DND-41 (cell line): ENCODE results near the gene NEU2.

Source experiments
- ATAC-seq: fragments of 200-7000 bp; cut with Tn5 transposase; 3 replicates; pipeline ENCODE4 v1.9.1; 2021; ENCODE audit warnings: low read depth; ENCODE audit not compliant: insufficient read depth
- DNase-seq: peaks from one replicate; pipeline ENCODE4 v3.0.0-alpha.2; 2020
- H2AFZ ChIP-seq: 2 replicates; pipeline ENCODE4 v1.6.0; 2012; ENCODE audit warnings: low read depth, low read length
- H3K27ac ChIP-seq: 2 replicates; pipeline ENCODE4 v1.5.1; 2012; ENCODE audit warnings: low read length, inconsistent platforms
- H3K27me3 ChIP-seq: fragments of 200-600 bp; sonication (generic); 2 replicates; pipeline ENCODE4 v1.6.0; 2012; ENCODE audit warnings: low read length, mild to moderate bottlenecking, inconsistent platforms; ENCODE audit not compliant: insufficient read depth, poor library complexity
- H3K36me3 ChIP-seq: 2 replicates; pipeline ENCODE4 v1.5.1; 2012; ENCODE audit warnings: low read length, inconsistent platforms; ENCODE audit not compliant: insufficient read depth
- H3K4me1 ChIP-seq: 2 replicates; pipeline ENCODE4 v1.5.1; 2012; ENCODE audit warnings: mild to moderate bottlenecking, low read length; ENCODE audit not compliant: insufficient read depth
- H3K4me2 ChIP-seq: 2 replicates; pipeline ENCODE4 v1.6.0; 2012; ENCODE audit warnings: mild to moderate bottlenecking, moderate library complexity, low read length, inconsistent platforms; ENCODE audit not compliant: insufficient read depth
- H3K4me3 ChIP-seq, 2 experiments: fragments of 200-600 bp in 1 of 2; shearing (Covaris generic) in 1 of 2; 2 replicates each; pipeline ENCODE4 v1.5.1; 2012 to 2016; ENCODE audit warnings: inconsistent platforms in 2 of 2, low read length in 2 of 2, mild to moderate bottlenecking in 2 of 2, low read depth in 1 of 2, moderate library complexity in 1 of 2
- H3K79me2 ChIP-seq: 2 replicates; pipeline ENCODE4 v1.6.0; 2012; ENCODE audit warnings: low read length, inconsistent platforms; ENCODE audit not compliant: insufficient read depth
- H3K9ac ChIP-seq: 2 replicates; pipeline ENCODE4 v1.6.0; 2012; ENCODE audit warnings: low read depth, mild to moderate bottlenecking, inconsistent platforms, low read length, moderate library complexity
- H3K9me3 ChIP-seq: 2 replicates; pipeline ENCODE4 v1.5.1; 2012; ENCODE audit warnings: low read length, moderate library complexity, mild to moderate bottlenecking, inconsistent platforms; ENCODE audit not compliant: insufficient read depth, severe bottlenecking
- H4K20me1 ChIP-seq: 2 replicates; pipeline ENCODE4 v1.6.0; 2012; ENCODE audit warnings: low read length; ENCODE audit not compliant: insufficient read depth
- CTCF ChIP-seq: IDR thresholded peaks from 2 replicates; pipeline ENCODE4 v1.5.1; 2012; ENCODE audit warnings: borderline replicate concordance, low read length, moderate library complexity, mild to moderate bottlenecking; ENCODE audit not compliant: poor library complexity, severe bottlenecking; ENCODE audit errors: extremely low read depth
- EZH2 ChIP-seq: IDR thresholded peaks from 3 replicates; pipeline ENCODE4 v1.6.1; 2012; ENCODE audit warnings: borderline replicate concordance, low read depth, mild to moderate bottlenecking, moderate library complexity, low read length, inconsistent platforms; ENCODE audit not compliant: severe bottlenecking

Gene NEU2

GRCh38 chr2:233007270-233007669 lies 25.2 kb upstream of the NEU2 start:
- no peaks in the 10 kb centered on the region for H3K36me3 ChIP-seq
- H3K27me3 ChIP-seq, result peaks cover 4% of the 10 kb centered on the region
- no peaks in the 10 kb centered on the region for H3K9me3 ChIP-seq
- H3K4me2 ChIP-seq, result no peak overlapping the region
- no peak overlapping the region for H2AFZ ChIP-seq
- H4K20me1 ChIP-seq, result no peaks in the 10 kb centered on the region
- TF ChIP-seq EZH2 (no peak), CTCF (no peak)
- H3K27ac ChIP-seq, result no peak overlapping the region
- H3K79me2 ChIP-seq, result no peaks in the 10 kb centered on the region
- H3K4me1 ChIP-seq, result no peaks in the 10 kb centered on the region
- DNase-seq, result no peak
- no peak overlapping the region for H3K9ac ChIP-seq
- no peak for ATAC-seq
- no peak overlapping the region for H3K4me3 ChIP-seq

GRCh38 chr2:233007739-233008138 lies 24.7 kb upstream of the NEU2 start:
- peaks cover 4% of the 10 kb centered on the region for H3K27me3 ChIP-seq
- H3K27ac ChIP-seq, result no peak overlapping the region
- DNase-seq, result no peak
- H3K4me1 ChIP-seq, result no peaks in the 10 kb centered on the region
- H3K4me2 ChIP-seq, result no peak overlapping the region
- TF ChIP-seq EZH2 (no peak), CTCF (no peak)
- H3K9me3 ChIP-seq, result no peaks in the 10 kb centered on the region
- no peak overlapping the region for H3K4me3 ChIP-seq
- no peak for ATAC-seq
- no peaks in the 10 kb centered on the region for H4K20me1 ChIP-seq
- H3K9ac ChIP-seq, result no peak overlapping the region
- no peaks in the 10 kb centered on the region for H3K79me2 ChIP-seq
- H2AFZ ChIP-seq, result no peak overlapping the region
- no peaks in the 10 kb centered on the region for H3K36me3 ChIP-seq

GRCh38 chr2:233009661-233010060 lies 22.8 kb upstream of the NEU2 start:
- no peak for ATAC-seq
- DNase-seq, result no peak
- no peaks in the 10 kb centered on the region for H4K20me1 ChIP-seq
- H3K9ac ChIP-seq, result no peak overlapping the region
- H3K27me3 ChIP-seq, result peaks cover 4% of the 10 kb centered on the region
- no peak overlapping the region for H3K4me3 ChIP-seq
- no peak overlapping the region for H2AFZ ChIP-seq
- H3K4me1 ChIP-seq, result no peaks in the 10 kb centered on the region
- H3K36me3 ChIP-seq, result no peaks in the 10 kb centered on the region
- H3K27ac ChIP-seq, result no peak overlapping the region
- no peak overlapping the region for H3K4me2 ChIP-seq
- H3K79me2 ChIP-seq, result no peaks in the 10 kb centered on the region
- TF ChIP-seq EZH2 (no peak), CTCF (no peak)
- no peaks in the 10 kb centered on the region for H3K9me3 ChIP-seq
